Measurements from ENCODE around the gene TSBP1.

DNA sequence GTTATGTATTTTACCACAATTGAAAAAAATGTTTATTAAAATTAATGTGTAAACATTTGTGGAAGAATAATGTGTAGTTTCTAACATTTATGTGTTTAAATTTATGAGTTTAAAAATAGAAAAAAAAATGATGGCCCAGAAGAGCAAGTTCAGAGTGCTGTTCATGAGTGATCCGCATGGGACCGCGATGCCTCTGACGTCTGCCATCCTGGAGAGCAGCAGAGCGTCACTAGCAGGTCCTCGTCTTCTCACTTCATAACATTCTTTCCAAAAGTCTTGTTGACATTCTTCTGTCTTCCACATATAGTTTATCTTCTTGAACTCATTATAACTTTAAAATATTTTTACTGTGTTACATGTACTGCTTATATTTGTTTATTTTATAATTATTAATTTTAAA is 19.8 kb upstream of the TSBP1 start:
- no peak for TF ChIP-seq TARDBP (IDR thresholded peaks at IDR 0.05)
- no peak for TF ChIP-seq FOXM1 (IDR thresholded peaks at IDR 0.05; ENCODE audit: borderline replicate concordance)
- TF ChIP-seq CTBP1 (IDR thresholded peaks at IDR 0.05; ENCODE audit: borderline replicate concordance) = no peak
- TF ChIP-seq SP1 (IDR thresholded peaks at IDR 0.05) = no peak

Data from HEK293T (cell line).